Ovary (tissue), 9 donors: ENCODE results near the gene OVOL1. TPM values are rescaled to one million over a fixed set of nuclear protein-coding genes. Genes with fewer than 3 reads are reported as not detected.

Experiments
- DNase-seq, 5 donors: peaks; one replicate each; pipeline ENCODE4 v3.0.0-alpha.2; 2019 to 2020
- H3K27ac ChIP-seq, 2 donors: fragments of 200-600 bp; one replicate each; pipeline versions ENCODE4 v1.5.1 to v1.8.0; 2019 to 2022
- H3K27me3 ChIP-seq: fragments of 200-600 bp; one replicate; pipeline ENCODE4 v1.8.0; 2022
- H3K36me3 ChIP-seq: fragments of 200-600 bp; sonication (generic); one replicate; pipeline ENCODE4 v1.5.1; 2019
- H3K4me1 ChIP-seq: one replicate; pipeline ENCODE4 v1.8.1; 2013; ENCODE audit warnings: mild to moderate bottlenecking, moderate library complexity; ENCODE audit not compliant: insufficient read depth
- H3K4me3 ChIP-seq: fragments of 200-600 bp; sonication (generic); one replicate; pipeline ENCODE4 v1.5.1; 2017
- H3K9me3 ChIP-seq, 2 donors: fragments of 200-600 bp in 1 of 2; sonication (generic) in 1 of 2; one replicate each; pipeline versions ENCODE4 v1.5.1 to v1.8.1; 2013 to 2019; ENCODE audit warnings: mild to moderate bottlenecking in 1 of 2, moderate library complexity in 1 of 2
- CTCF ChIP-seq, 3 donors: fragments of 450-650 bp in 2 of 3; fragments of 200-600 bp in 1 of 3; IDR thresholded peaks; one replicate each; pipeline versions ENCODE4 v1.5.1 to v1.8.0; 2016 to 2022; ENCODE audit warnings: antibody characterized with exemption in 3 of 3, mild to moderate bottlenecking in 1 of 3
- EP300 ChIP-seq: sonication (generic); formaldehyde crosslinking; IDR thresholded peaks from one replicate; pipeline ENCODE4 v1.6.1; 2017; ENCODE audit warnings: antibody characterized with exemption
- POLR2A ChIP-seq: fragments of 450-650 bp; IDR thresholded peaks from one replicate; pipeline ENCODE4 v1.6.1; 2017; ENCODE audit warnings: antibody characterized with exemption, mild to moderate bottlenecking, moderate library complexity
- WGBS, 3 donors: extraction: QIAGEN DNeasy Blood & Tissue Kit in 1 of 3; methylation state at CpG; one replicate each; pipeline versions ENCODE4 v1.1.5 to v1.1.7; 2013 to 2017; 5-methylcytosine and 5-hydroxymethylcytosine counted together
- intact Hi-C, 4 donors: fragments of 100-400 bp; cut with DNase I; formaldehyde crosslinking; loops; one replicate each; pipeline versions ENCODE4 v1.11.0 to v1.15.1; 2022 to 2023
- polyA plus RNA-seq, 2 donors: library from polyadenylated mRNA; stranded (reverse); fragments of 200-250 nt in 1 of 2; fragments of 350-450 nt in 1 of 2; fragmentation: Illumina TruSeq in 1 of 2; extraction: RNeasy Lipid Tissue Mini Kit (QIAGEN cat#74804) in 1 of 2; gene quantifications; one replicate each; pipeline ENCODE4 v1.2.3, GENCODE V29; 2013 to 2014
- total RNA-seq, 7 donors: library from RNA; depleted of rRNA in 2 of 7; stranded (reverse); fragments of >200 nt in 2 of 7; fragmentation: NEBNext Ultra II Directional in 3 of 7; extraction: Animal tissue kit (Norgen Biotek cat#: 25700) in 3 of 7; gene quantifications; one replicate each; pipeline versions ENCODE4 v1.1.0 to v1.2.4, GENCODE V29; 2016 to 2023
- donor health status: DM: no; HTN: no; CAD: no; lungs with moderate emphysema.
- donor health status: DM: no; HTN: no; CAD: no.
- donor health status: Bipolar disorder and iron deficiency.
- donor health status: DM: yes; HTN: yes; CAD: no.
- donor health status: DM: no; HTN: no; CAD: no.
- donor health status: DM: yes; HTN: yes; CAD: no.

OVOL1 gene
- total and polyA plus RNA-seq, 9 donors: 0.24 to 3.6 (median 0.31) TPM; not detected in 6

- DNase-seq: no peak
- H3K9me3 ChIP-seq: no peaks in the 10 kb centered on the region
- no peak overlapping the region for H3K4me3 ChIP-seq
- no peaks in the 10 kb centered on the region for H3K4me1 ChIP-seq
- H3K27ac ChIP-seq: no peak overlapping the region
- no peaks in the 10 kb centered on the region for H3K36me3 ChIP-seq
- H3K27me3 ChIP-seq: no peaks in the 10 kb centered on the region
- intact Hi-C loops: no loop called here
- TF ChIP-seq CTCF (IDR thresholded peaks at IDR 0.05): no peak
- 85 to 87% (median 85%) methylated on average over 13 of the region's 13 CpGs for WGBS, 3 donors
Observed at GRCh38 chr11:65797711-65798110, 10.8 kb downstream of the OVOL1 start.

- WGBS, 3 donors: 85 to 87% (median 86%) methylated on average over 8 of the region's 8 CpGs
- Histone ChIP-seq H3K27me3 (no peaks in the 10 kb centered on the region), H3K27ac (no peak overlapping the region), H3K4me1 (no peaks in the 10 kb centered on the region), H3K9me3 (no peaks in the 10 kb centered on the region), H3K36me3 (no peaks in the 10 kb centered on the region), H3K4me3 (no peak overlapping the region)
- DNase-seq: no peak
- no peak for TF ChIP-seq CTCF (IDR thresholded peaks at IDR 0.05)
- no peak for TF ChIP-seq POLR2A
- no peak for TF ChIP-seq EP300
- intact Hi-C loops: no loop called here
Observed at GRCh38 chr11:65798882-65799281, 12.0 kb downstream of the OVOL1 start.

GRCh38 chr11:65801153-65801987 is 14.5 kb downstream of the OVOL1 start:
- 60 to 67% (median 67%) methylated on average over 18 of the region's 18 CpGs for WGBS, 3 donors
- TF ChIP-seq POLR2A (no peak), CTCF (IDR thresholded peaks at IDR 0.05) (no peak), EP300 (no peak)
- Histone ChIP-seq H3K36me3 (no peaks in the 10 kb centered on the region), H3K4me3 (no peak overlapping the region), H3K27me3 (no peaks in the 10 kb centered on the region), H3K4me1 (no peaks in the 10 kb centered on the region), H3K27ac (no peak overlapping the region), H3K9me3 (no peaks in the 10 kb centered on the region)
- no peak for DNase-seq
- intact Hi-C loops: no loop called here

DNA sequence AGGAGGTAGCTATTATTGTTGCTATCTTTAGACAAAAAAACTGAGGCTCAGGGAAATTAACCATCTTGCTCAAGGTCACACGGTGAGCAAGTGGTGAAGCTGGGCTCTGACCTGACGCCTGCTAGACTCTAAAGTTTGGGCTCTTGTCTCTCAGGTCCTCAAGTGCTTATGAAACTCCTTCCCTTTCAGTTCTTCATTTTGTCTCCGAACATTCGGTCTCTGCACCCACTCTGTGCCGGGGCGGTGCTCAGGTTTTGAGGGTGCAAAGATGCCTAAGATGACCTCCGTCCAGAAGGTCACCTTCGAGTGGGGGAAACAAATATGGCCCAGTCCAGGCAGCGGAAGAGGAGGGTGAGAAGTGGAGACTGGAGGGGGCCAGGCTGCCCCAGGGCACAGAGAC is 16.0 kb downstream of the OVOL1 start:
- H3K27me3 ChIP-seq: no peaks in the 10 kb centered on the region
- H3K4me3 ChIP-seq: no peak overlapping the region
- intact Hi-C loops: no loop called here
- no peak for DNase-seq
- H3K36me3 ChIP-seq: no peaks in the 10 kb centered on the region
- WGBS, 3 donors: 70 to 79% (median 72%) methylated on average over 9 of the region's 9 CpGs
- H3K27ac ChIP-seq: no peak overlapping the region
- no peaks in the 10 kb centered on the region for H3K9me3 ChIP-seq
- TF ChIP-seq EP300 (no peak), CTCF (IDR thresholded peaks at IDR 0.05) (no peak), POLR2A (no peak)
- no peaks in the 10 kb centered on the region for H3K4me1 ChIP-seq
